HG02623 (cell line): Measurements from ENCODE around the gene VANGL1.

Experiments
- ATAC-seq: cut with Tn5 transposase; IDR thresholded peaks from one replicate; pipeline ENCODE4 v1.9.1; 2021; ENCODE audit warnings: moderate library complexity; ENCODE audit not compliant: unreplicated experiment

Gene VANGL1

DNA sequence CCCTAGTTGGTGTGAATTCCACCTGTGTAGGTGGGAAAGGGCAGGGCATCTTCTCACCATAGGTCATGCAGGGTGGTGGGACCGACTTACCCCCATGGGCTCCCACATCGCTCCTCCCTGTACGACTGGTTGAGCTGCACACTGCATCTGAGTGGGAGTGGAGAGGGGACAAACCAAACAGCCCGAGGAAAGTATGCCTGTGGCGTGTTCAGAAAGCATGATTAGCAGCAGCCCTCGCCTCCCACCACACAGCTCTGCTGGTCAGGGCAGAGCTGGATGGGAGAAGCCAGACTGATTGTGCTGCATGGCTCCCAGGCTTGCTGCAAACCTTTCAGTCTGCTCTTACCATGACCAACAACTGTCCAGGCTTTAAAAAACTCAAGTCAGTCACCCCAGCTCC, 24.4 kb downstream of the VANGL1 start:
- ATAC-seq, result no peak

DNA sequence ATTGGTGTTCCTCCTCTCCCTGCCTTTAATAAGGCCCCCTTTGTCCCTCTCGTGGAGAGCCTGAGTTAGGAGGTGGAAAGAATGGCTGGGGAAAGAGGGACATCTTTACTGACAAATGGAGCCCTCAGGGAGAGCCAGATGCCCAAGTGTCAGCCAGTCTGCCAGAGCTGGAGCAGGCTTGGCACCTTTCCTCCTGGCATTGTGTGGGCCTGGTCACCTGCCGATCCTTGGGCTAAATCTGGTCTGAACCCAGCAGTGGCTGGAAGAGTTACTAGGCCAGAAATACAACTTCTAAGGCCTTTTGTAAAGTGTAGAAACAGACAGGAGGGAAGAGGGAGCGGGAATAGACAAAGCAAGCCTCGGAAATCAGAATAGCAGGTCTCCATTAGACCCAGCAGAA, 24.9 kb downstream of the VANGL1 start:
- no peak for ATAC-seq

DNA sequence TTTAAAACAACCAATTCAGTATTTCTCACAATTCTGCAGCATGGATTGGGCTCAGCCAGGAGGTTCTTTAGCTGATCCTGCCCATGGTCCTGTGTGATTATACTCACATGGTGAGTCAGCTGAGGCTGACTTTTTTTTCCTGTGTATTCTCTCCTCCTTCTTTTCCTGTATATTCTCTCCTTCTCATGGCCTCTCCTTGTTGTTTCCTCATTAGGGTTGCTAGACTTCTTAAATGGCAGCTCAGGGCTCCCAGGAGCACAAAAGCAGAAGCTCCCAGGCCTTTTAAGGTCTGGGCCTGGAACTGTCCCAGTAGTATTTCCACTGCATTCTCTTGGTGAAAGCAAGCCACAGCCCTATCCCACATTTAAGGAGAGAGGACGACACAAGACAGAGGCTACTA, 26.8 kb downstream of the VANGL1 start:
- no peak for ATAC-seq

DNA sequence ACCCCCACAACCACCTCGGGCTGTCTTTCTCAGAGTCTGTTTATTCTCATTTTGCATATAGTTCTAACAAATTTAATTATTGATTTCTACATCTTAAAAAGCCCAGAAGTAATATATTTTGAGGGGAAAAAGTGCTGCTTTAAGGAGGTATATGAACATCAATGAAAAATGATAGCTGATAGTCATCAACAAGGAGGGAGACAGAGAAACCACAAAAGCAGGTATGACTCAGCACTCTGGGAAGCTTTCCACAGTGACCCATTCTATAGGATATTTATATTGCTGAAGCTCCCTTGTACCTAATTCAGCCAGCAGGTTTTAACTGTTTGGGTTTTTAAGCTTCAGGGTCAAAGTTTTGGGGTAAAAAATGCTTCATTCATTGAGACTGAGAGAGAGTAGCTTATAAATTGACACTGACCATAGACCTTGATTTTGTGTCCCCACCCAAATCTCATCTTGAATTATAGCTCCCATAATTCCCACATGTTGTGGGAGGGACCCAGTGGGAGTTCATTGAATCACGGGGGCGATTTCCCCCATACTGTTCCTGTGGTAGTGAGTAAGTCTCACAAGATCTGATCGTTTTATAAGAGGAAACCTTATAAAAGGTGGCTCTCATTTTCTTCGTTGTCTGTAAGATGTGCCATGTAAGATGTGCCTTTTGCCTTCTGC, 27.4 kb downstream of the VANGL1 start:
- ATAC-seq, result no peak

DNA sequence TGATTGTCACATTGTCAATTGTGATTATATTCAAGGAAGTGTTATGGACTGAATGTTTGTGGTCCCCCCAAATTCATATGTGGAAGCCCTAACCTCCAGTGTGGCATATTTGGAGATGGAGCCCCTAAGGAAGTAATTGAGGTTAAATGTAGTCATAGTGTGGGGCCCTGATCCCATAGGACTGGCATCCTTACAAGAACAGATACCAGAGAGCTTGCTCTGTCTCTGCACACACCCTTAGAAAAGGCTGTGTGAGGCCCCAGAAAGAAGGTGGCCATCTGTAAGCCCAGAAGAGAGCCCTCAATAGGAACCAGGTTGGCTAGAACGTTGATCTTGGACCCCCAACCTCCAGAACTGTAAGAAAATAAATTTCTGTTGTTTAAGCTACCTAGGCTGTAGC, 28.1 kb downstream of the VANGL1 start:
- no peak for ATAC-seq

DNA sequence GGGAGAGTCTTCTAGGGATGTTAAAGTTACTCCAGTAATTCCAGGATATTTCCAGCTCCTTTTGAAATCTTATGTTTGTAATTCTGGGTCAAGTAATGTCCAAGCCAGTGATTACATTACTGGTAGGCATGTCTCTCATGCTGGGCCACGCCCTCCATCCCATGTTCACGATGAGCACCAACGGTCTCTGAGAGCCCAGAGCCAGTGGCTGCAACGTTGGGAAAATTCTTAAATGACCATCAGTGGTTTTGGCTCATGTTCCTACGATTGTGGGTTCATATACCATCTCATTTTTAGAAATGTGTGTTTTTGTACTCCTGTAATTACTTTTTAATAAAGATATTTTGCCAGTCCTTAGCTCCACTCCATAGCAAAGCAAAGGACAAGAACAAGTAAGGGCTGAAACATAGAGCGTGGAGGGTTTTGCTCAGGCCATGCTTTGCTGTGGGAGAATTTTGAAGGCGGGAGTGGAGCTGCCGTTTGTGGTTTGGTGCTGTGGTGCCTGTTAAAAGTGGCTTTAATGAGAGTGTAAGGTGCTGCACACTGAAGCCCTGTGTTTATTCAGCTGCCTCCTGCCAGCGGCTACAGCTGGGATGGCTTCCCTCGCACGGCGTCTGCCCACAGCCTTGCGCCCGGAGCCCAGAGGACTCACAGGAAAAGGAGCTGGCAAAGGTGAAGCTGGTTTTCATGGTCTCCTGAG, 28.9 kb downstream of the VANGL1 start:
- no peak for ATAC-seq

DNA sequence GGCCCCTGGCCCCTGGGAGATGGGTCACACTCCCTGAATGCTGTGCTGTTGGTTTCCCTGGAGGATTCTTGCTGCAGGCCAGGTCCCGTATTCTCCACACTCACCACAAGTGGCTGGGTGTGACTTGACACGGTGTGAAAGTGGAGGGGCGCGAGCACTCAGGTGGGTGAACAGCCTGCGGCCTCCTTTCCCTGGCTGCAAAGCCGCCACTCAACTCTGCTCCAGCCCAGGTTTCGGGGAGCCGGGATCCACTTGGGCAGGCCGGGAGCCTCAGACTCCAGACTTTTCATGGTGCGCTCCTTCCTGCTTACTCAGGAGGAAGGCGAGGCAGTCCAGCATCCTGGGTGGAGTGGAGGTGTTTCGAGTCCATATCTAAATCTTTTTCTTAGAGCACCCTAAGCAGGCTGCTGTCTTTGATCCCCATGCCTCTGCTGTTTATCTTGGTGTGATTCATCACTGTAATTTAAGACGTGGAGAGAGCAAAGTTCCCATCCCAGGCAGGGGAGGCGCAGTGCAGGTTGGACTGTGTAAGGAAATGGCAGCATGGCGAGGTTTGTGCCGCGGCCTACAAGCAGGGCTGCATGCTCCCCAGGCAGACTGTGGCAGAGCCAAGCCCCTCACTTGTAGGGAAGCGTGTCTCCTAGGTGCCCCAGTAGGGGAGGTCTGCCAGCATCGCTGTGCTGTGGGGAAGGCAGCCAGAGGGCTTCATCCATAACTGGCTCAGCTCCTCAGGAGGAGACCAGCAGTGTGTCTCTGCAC, 29.6 kb downstream of the VANGL1 start:
- ATAC-seq, result no peak

DNA sequence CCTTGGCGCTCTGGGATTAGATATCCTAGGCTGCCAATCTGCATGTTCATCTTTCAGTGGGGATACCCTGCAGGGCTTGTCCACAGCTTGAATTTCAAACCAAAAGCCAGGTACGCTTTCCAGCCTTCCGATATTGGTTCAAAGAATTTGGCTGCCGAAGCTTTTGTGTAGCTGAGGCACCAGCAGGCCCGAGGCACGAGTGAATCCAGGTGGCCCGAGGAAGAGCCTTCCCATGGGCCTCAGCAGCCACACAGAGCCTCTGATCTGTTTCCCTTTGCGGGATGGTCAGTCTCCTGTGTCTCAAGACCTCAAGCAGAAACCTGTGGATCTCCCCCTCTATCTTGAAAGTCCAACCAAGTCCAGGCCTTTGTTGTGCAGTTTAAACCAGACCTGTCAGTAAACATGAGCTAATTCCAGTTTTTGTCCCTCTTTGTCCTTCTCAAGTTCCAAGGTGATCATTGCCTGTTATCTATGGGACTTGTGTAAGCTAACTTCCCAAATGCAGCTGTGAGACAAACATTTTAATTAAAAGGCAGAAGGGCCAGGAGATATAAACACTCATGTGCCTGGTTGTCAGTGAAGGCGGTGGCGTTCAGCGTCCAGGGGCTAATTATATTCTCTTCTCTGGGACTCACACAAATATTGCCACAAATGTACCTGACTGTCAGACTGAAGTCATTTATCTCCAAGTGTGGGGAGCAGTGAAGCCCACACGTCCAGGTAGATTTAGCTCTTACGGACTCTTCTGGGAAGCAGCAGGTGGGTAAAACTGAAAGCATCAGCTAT, 30.6 kb downstream of the VANGL1 start:
- ATAC-seq, result no peak

DNA sequence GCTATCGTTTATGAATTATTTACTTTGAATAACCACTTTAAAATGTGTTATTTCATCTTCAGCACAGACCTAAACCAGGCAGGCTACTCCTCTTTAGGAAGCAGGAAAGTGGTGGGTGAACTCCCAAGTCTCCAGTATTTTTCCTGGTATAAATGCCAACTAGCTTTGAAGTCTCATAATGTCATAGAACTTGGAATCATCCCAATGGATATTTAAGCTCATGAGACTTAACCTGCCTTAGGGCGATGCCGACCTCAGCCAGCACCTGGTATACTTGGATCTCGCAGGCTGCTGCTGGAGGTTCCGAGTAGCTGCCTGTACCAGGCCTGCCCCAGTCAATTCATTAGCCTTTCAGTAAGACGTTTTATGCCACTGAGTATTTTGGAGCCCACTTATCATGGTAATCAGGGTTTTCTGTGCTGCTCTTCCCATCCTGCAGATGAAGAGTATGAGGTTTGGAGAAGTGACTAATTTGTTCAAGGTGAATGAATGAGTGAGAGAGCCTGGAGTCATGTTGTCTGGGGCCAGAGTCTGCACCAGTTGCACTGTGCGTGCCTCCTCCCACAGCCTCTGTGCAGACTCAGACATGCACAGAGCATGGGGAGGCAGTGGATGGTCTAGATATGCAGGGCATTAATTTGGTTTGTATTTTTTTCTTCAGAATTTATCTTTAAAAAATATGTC, 34.9 kb downstream of the VANGL1 start:
- no peak for ATAC-seq

DNA sequence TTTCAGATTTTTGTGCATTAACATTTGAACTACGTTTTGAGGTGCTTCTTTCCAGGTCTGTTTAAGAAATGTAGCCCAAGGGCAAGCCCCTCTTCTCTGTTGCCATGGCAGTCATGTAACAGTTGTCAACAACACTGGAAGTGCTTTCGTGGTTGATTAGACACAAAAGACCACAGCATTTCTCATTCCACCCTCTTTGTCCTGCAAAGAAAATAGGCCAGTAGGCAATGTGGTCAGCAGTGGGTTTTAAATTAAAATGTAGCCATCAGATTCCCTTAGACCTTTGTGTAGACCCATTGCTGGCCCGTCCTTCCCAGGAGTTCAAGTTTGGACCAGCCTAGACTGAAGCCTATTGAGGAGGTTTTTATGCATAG, 35.4 kb downstream of the VANGL1 start:
- no peak for ATAC-seq

DNA sequence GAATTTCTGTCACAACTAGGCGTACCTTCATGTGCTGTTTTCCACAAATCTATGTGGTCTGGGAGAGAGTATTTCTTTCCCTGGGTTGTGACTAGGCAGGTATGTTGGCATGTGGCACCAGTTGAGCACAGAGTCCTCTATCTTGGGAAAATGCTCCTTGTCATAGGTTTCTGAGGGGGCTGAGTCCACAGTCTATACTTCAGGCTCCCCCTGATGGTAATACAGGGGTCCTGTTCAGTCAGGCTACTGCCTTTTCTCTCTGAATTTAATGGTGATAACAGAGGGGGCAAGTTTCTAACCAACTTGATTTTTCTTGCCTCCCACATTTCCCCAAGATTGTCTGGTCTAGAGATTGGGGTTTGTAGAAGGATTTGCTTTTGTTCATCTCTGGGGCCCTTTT, 35.8 kb downstream of the VANGL1 start:
- no peak for ATAC-seq

DNA sequence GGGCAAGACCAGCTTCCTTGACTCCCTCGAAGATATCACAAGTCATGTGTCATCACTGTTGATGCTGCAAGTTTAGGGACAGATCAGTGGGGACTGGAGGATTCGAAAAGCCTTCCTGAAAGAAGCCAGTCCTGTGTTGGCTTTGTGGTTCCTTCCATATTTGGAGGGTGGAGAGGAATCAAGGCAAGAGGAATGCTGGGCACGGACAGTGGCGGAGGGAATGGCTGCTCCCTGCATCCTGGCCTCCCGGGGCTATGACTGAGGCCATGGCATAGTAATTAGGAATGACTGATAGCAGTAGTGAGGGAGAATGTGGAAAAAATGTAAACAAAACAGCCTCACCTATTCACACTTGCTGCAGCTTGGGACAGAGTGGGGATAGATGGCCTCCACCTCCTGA, 36.4 kb downstream of the VANGL1 start:
- no peak for ATAC-seq

DNA sequence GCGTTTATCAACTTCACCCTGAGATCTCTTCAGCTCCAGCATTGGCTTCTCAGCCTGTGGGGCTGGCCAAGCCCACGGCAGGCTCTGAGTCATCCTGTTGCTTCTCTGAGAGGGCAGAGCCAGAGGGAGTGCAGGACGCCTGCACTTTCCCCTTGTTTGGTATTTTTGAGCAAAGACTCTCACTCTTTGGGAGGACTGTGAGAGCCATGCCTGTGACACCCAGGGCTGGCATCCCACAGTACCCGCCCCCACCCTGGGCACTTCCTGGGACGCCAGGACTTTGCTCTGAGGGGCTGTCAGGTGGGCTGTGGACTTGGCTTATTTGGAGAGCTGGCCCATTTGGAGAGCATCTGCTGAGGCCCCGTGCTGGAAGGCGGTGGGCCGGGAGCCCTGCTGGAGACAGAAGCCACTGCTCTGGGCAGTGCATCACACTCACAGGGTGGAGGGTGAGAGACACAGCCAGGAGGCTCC, 37.4 kb downstream of the VANGL1 start:
- no peak for ATAC-seq

DNA sequence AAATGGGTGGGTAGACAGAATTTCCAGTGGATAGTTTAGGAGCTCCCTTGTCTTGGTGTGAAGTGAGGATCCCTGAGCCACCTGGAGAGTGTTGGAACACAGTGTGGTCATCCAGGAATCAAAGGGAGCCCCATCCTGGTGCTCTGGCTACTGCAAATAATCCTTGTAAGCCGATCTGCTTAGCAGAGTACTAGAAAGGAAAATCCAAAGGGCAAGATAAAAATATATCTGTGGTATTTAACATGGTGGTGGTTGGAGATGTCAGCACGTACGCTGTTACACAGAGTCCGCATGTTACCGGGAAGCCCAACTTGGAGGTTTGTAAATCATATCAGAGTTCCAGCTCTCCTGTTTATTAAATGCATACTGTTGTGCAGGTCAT, 39.0 kb downstream of the VANGL1 start:
- no peak for ATAC-seq

DNA sequence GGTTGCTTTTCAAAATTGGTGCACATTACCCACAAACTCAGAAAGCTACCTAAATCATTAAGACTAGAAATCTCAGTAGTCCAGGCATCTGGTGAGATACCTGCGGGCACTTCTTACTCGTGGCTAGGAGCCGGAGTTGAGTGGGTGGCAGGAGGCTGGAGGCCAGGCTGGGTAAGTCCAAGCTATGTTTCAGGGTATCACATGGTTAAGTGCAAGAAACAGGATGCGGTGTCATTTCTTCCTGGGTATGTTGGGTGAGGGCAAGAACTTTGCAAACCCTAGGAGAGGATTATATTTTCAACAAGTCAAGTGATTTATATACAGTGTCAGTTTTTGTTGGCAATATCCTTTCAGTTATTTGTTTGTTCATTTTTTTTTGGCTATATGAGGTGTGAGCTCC, 41.0 kb downstream of the VANGL1 start:
- no peak for ATAC-seq

DNA sequence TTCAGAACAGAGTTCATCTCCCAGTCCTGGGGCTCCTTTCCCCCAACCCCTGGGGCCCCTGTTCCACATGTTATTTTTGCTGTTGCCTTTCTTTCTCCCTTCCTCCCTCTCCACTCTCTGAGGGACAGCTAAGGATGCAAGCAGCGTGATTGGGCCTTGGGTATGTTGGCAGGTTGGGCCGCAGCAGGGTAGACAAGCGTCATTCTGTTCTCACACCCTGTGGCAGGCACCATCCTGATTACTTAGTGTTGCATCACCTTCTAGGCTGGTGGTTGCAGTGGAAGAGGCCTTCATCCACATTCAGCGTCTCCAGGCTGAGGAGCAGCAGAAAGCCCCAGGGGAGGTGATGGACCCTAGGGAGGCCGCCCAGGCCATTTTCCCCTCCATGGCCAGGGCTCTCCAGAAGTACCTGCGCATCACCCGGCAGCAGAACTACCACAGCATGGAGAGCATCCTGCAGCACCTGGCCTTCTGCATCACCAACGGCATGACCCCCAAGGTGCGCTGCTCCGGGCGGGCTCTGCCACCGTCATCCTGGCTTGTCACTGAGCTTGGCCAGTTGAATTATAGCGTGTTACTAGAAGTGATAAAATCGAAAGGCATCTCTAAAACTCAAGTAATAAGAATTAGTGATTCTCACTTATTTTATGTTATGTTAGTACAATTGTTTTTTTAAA, 43.4 kb downstream of the VANGL1 start:
- ATAC-seq, result no peak

DNA sequence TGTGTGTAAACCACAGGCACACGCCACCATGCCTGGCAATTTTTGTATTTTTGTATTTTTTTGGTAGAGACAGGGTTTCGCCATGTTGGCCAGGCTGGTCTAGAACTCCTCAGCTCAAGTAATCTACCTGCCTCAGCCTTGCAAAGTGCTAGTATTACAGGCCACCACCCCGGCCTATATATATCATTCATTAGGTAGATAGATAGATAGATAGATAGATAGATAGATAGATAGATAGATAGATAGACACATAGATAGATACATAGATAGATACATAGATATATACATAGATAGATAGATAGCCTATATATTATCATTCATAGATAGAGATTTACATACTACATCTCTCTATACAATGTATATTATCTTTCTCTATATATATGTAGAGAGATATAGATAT, 46.0 kb downstream of the VANGL1 start:
- no peak for ATAC-seq

DNA sequence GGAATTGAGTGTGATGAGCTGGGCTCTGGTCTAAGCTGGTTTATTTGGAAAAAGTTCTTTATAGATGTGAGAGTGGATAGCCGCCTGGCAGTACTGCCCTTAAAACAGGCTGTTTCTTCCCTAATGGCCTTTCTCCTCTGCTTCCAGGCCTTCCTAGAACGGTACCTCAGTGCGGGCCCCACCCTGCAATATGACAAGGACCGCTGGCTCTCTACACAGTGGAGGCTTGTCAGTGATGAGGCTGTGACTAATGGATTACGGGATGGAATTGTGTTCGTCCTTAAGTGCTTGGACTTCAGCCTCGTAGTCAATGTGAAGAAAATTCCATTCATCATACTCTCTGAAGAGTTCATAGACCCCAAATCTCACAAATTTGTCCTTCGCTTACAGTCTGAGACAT, 49.2 kb downstream of the VANGL1 start:
- no peak for ATAC-seq

DNA sequence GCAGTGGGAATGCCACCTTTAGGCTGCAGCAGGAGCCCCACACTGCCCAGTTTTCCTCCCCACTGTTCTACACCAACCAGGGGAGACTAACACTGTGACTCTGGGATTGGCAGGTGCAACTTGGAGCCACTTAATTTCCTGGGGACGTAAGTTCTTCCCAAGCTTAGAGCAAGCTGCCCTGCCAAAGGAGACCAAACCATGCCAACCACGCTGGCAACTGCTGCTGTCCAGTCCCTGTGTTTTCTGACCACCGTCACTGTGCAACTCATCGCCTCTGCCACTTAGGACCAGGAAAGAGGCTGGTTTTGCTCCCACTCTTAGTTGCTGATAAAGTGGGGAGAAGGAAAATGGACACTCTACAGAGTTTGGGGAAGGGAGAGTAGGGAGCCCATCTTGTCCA, 50.5 kb downstream of the VANGL1 start:
- no peak for ATAC-seq

DNA sequence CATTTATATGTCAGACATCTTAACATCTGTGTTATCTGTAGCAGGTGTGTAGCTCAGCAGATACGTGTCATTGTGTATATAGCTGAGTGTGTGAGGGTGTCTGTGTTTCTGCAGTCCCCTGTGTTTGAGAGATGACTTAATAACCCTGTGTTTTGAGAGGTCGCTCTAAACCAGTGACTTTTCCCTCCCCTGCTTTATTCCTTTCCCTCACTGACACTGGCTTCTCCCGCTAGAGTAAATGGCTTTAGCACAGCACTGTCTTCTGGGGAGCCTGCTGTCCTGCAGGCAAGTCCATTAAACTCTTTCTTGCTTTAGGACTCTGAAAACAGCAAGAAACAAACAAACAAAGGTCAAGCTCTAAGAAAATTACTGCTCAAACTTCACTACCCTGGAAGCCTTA, 53.0 kb downstream of the VANGL1 start:
- ATAC-seq, result no peak
